ENCODE data around the gene MLXIP.
"Not testable (repeated sequence)": the region's sequence is repeated elsewhere in the genome, so short reads cannot be mapped to it uniquely, and the experiment has no call there.

MLXIP gene

GRCh38 chr12:122105496-122105895 is 26.9 kb downstream of the MLXIP start:
- not testable (repeated sequence) for H3K27me3 ChIP-seq (ENCODE audit: control insufficient read depth, insufficient read depth, low read length); H3K9me3 ChIP-seq (replicated peaks; ENCODE audit: low read length); H3K36me3 ChIP-seq (ENCODE audit: insufficient read depth, low read length); H3K4me3 ChIP-seq (ENCODE audit: low read length); H3K9ac ChIP-seq (ENCODE audit: low read depth, low read length); H3K4me2 ChIP-seq (ENCODE audit: low read length)
- peaks cover 44% of the 10 kb centered on the region for H3K4me1 ChIP-seq (ENCODE audit: control insufficient read depth, insufficient read depth, low read length)

GRCh38 chr12:122106843-122107242 is 28.3 kb downstream of the MLXIP start:
- H3K36me3 ChIP-seq (ENCODE audit: insufficient read depth, low read length) = peaks cover 10% of the 10 kb centered on the region
- H3K4me2 ChIP-seq (ENCODE audit: low read length) = peak overlapping the region; percentile 45
- H3K9me3 ChIP-seq (replicated peaks; ENCODE audit: low read length) = no peaks in the 10 kb centered on the region
- H3K9ac ChIP-seq (ENCODE audit: low read depth, low read length) = peak overlapping the region; percentile 37
- peak overlapping the region; percentile 5 for H3K4me3 ChIP-seq (ENCODE audit: low read length)
- peaks cover 52% of the 10 kb centered on the region for H3K4me1 ChIP-seq (ENCODE audit: control insufficient read depth, insufficient read depth, low read length)
- no peaks in the 10 kb centered on the region for H3K27me3 ChIP-seq (ENCODE audit: control insufficient read depth, insufficient read depth, low read length)

- Histone ChIP-seq H3K9me3 (replicated peaks; ENCODE audit: low read length) (no peaks in the 10 kb centered on the region), H3K27me3 (ENCODE audit: control insufficient read depth, insufficient read depth, low read length) (no peaks in the 10 kb centered on the region), H3K4me1 (ENCODE audit: control insufficient read depth, insufficient read depth, low read length) (peaks cover 53% of the 10 kb centered on the region), H3K36me3 (ENCODE audit: insufficient read depth, low read length) (peaks cover 10% of the 10 kb centered on the region), H3K4me3 (ENCODE audit: low read length) (peak overlapping the region; percentile 5), H3K9ac (ENCODE audit: low read depth, low read length) (peak overlapping the region; percentile 37), H3K4me2 (ENCODE audit: low read length) (peak overlapping the region; percentile 45)
Observed at GRCh38 chr12:122107261-122107660, 28.7 kb downstream of the MLXIP start.

GRCh38 chr12:122111089-122111641 is 32.6 kb downstream of the MLXIP start:
- Histone ChIP-seq H3K9ac (ENCODE audit: low read depth, low read length) (no peak overlapping the region), H3K4me3 (ENCODE audit: low read length) (no peak overlapping the region), H3K27me3 (ENCODE audit: control insufficient read depth, insufficient read depth, low read length) (no peaks in the 10 kb centered on the region), H3K4me1 (ENCODE audit: control insufficient read depth, insufficient read depth, low read length) (peaks cover 49% of the 10 kb centered on the region), H3K36me3 (ENCODE audit: insufficient read depth, low read length) (peaks cover 4% of the 10 kb centered on the region), H3K9me3 (replicated peaks; ENCODE audit: low read length) (no peaks in the 10 kb centered on the region), H3K4me2 (ENCODE audit: low read length) (no peak overlapping the region)

GRCh38 chr12:122116707-122117535 is 38.4 kb downstream of the MLXIP start:
- H3K4me2 ChIP-seq (ENCODE audit: low read length) = no peak overlapping the region
- no peaks in the 10 kb centered on the region for H3K9me3 ChIP-seq (replicated peaks; ENCODE audit: low read length)
- H3K4me1 ChIP-seq (ENCODE audit: control insufficient read depth, insufficient read depth, low read length) = peaks cover 17% of the 10 kb centered on the region

GRCh38 chr12:122117979-122118378 is 39.4 kb downstream of the MLXIP start:
- peaks cover 3% of the 10 kb centered on the region for H3K36me3 ChIP-seq (ENCODE audit: insufficient read depth, low read length)
- no peak overlapping the region for H3K4me3 ChIP-seq (ENCODE audit: low read length)
- no peak overlapping the region for H3K9ac ChIP-seq (ENCODE audit: low read depth, low read length)
- peak overlapping the region; percentile 1 for H3K4me2 ChIP-seq (ENCODE audit: low read length)
- no peaks in the 10 kb centered on the region for H3K27me3 ChIP-seq (ENCODE audit: control insufficient read depth, insufficient read depth, low read length)
- H3K9me3 ChIP-seq (replicated peaks; ENCODE audit: low read length) = no peaks in the 10 kb centered on the region
- peaks cover 16% of the 10 kb centered on the region for H3K4me1 ChIP-seq (ENCODE audit: control insufficient read depth, insufficient read depth, low read length)

More at GRCh38 chr12:122116707-122117535, 38.4 kb downstream of the MLXIP start:
- no peaks in the 10 kb centered on the region for H3K27me3 ChIP-seq (ENCODE audit: control insufficient read depth, insufficient read depth, low read length)
- H3K36me3 ChIP-seq (ENCODE audit: insufficient read depth, low read length) = peaks cover 3% of the 10 kb centered on the region
- no peak overlapping the region for H3K4me3 ChIP-seq (ENCODE audit: low read length)
- no peak overlapping the region for H3K9ac ChIP-seq (ENCODE audit: low read depth, low read length)

- H3K9me3 ChIP-seq (replicated peaks; ENCODE audit: low read length); H3K4me3 ChIP-seq (ENCODE audit: low read length); H3K9ac ChIP-seq (ENCODE audit: low read depth, low read length); H3K27me3 ChIP-seq (ENCODE audit: control insufficient read depth, insufficient read depth, low read length); H3K36me3 ChIP-seq (ENCODE audit: insufficient read depth, low read length); H3K4me2 ChIP-seq (ENCODE audit: low read length): not testable (repeated sequence)
- peaks cover 28% of the 10 kb centered on the region for H3K4me1 ChIP-seq (ENCODE audit: control insufficient read depth, insufficient read depth, low read length)
Observed at GRCh38 chr12:122121341-122121740, 42.8 kb downstream of the MLXIP start.

GRCh38 chr12:122121745-122122144 is 43.2 kb downstream of the MLXIP start:
- Histone ChIP-seq H3K36me3 (ENCODE audit: insufficient read depth, low read length) (no peaks in the 10 kb centered on the region), H3K27me3 (ENCODE audit: control insufficient read depth, insufficient read depth, low read length) (no peaks in the 10 kb centered on the region), H3K4me1 (ENCODE audit: control insufficient read depth, insufficient read depth, low read length) (peaks cover 28% of the 10 kb centered on the region), H3K9me3 (replicated peaks; ENCODE audit: low read length) (no peaks in the 10 kb centered on the region), H3K4me3 (ENCODE audit: low read length) (no peak overlapping the region), H3K4me2 (ENCODE audit: low read length) (no peak overlapping the region), H3K9ac (ENCODE audit: low read depth, low read length) (no peak overlapping the region)

- Histone ChIP-seq H3K4me3 (ENCODE audit: low read length) (peak overlapping the region; percentile 36), H3K27me3 (ENCODE audit: control insufficient read depth, insufficient read depth, low read length) (no peaks in the 10 kb centered on the region)
Observed at GRCh38 chr12:122123051-122123760, 44.6 kb downstream of the MLXIP start.

GRCh38 chr12:122123761-122124145 is 45.2 kb downstream of the MLXIP start:
- peaks cover 20% of the 10 kb centered on the region for H3K4me1 ChIP-seq (ENCODE audit: control insufficient read depth, insufficient read depth, low read length)
- peak overlapping the region; percentile 50 for H3K4me2 ChIP-seq (ENCODE audit: low read length)
- H3K9ac ChIP-seq (ENCODE audit: low read depth, low read length) = no peak overlapping the region
- no peaks in the 10 kb centered on the region for H3K9me3 ChIP-seq (replicated peaks; ENCODE audit: low read length)
- no peak overlapping the region for H3K4me3 ChIP-seq (ENCODE audit: low read length)
- H3K36me3 ChIP-seq (ENCODE audit: insufficient read depth, low read length) = peaks cover 15% of the 10 kb centered on the region
- H3K27me3 ChIP-seq (ENCODE audit: control insufficient read depth, insufficient read depth, low read length) = no peaks in the 10 kb centered on the region

More at GRCh38 chr12:122123051-122123760, 44.6 kb downstream of the MLXIP start:
- Histone ChIP-seq H3K36me3 (ENCODE audit: insufficient read depth, low read length) (peaks cover 10% of the 10 kb centered on the region), H3K9ac (ENCODE audit: low read depth, low read length) (peak overlapping the region; percentile 26), H3K4me1 (ENCODE audit: control insufficient read depth, insufficient read depth, low read length) (peaks cover 23% of the 10 kb centered on the region), H3K9me3 (replicated peaks; ENCODE audit: low read length) (no peaks in the 10 kb centered on the region), H3K4me2 (ENCODE audit: low read length) (peak overlapping the region; percentile 68)

- H3K9me3 ChIP-seq (replicated peaks; ENCODE audit: low read length) = no peaks in the 10 kb centered on the region
- H3K9ac ChIP-seq (ENCODE audit: low read depth, low read length) = no peak overlapping the region
- H3K4me3 ChIP-seq (ENCODE audit: low read length) = no peak overlapping the region
- peaks cover 21% of the 10 kb centered on the region for H3K36me3 ChIP-seq (ENCODE audit: insufficient read depth, low read length)
- H3K4me1 ChIP-seq (ENCODE audit: control insufficient read depth, insufficient read depth, low read length) = peaks cover 20% of the 10 kb centered on the region
- H3K27me3 ChIP-seq (ENCODE audit: control insufficient read depth, insufficient read depth, low read length) = no peaks in the 10 kb centered on the region
- H3K4me2 ChIP-seq (ENCODE audit: low read length) = no peak overlapping the region
Observed at GRCh38 chr12:122124370-122124769, 45.8 kb downstream of the MLXIP start.

All from skeletal muscle satellite cell (primary cell).